Muscle of arm (tissue), 12 donors: ENCODE data around the gene CCR3. TPM values are rescaled to one million over a fixed set of nuclear protein-coding genes. Genes with fewer than 3 reads are reported as not detected.

ENCODE experiments used
- DNase-seq: peaks from one replicate; pipeline ENCODE4 v3.0.0-alpha.2; 2013
- polyA plus RNA-seq, 12 donors: library from polyadenylated mRNA; unstranded; fragments of 120-200 nt; gene quantifications; one replicate each; pipeline ENCODE4 v1.2.1, GENCODE V29; 2013; ENCODE audit not compliant: insufficient read length in 12 of 12

CCR3 gene
- polyA plus RNA-seq, 12 donors: 0.11 to 0.39 (median 0.26) TPM; not detected in 8

- DNase-seq: no peak
Measured at GRCh38 chr3:46218196-46218709, 24.0 kb upstream of the CCR3 start.

- no peak for DNase-seq
Measured at GRCh38 chr3:46221391-46221790, 20.9 kb upstream of the CCR3 start.

GRCh38 chr3:46221938-46222337 lies 20.3 kb upstream of the CCR3 start:
- no peak for DNase-seq

GRCh38 chr3:46222435-46223161 lies 19.7 kb upstream of the CCR3 start:
- DNase-seq: no peak

GRCh38 chr3:46228260-46229242 lies 13.7 kb upstream of the CCR3 start:
- no peak for DNase-seq

GRCh38 chr3:46231323-46231722 lies 10.9 kb upstream of the CCR3 start:
- DNase-seq: no peak

GRCh38 chr3:46233194-46233593 lies 9.1 kb upstream of the CCR3 start:
- no peak for DNase-seq

GRCh38 chr3:46235425-46235824 lies 6.8 kb upstream of the CCR3 start:
- no peak for DNase-seq

- no peak for DNase-seq
Measured at GRCh38 chr3:46236294-46237054, 5.8 kb upstream of the CCR3 start.

- no peak for DNase-seq
Measured at GRCh38 chr3:46238386-46238785, 3.9 kb upstream of the CCR3 start.

GRCh38 chr3:46239301-46239938 lies 2.8 kb upstream of the CCR3 start:
- DNase-seq: no peak

GRCh38 chr3:46239952-46240351 lies 2.3 kb upstream of the CCR3 start:
- DNase-seq: no peak

GRCh38 chr3:46243560-46243959 lies 1.3 kb downstream of the CCR3 start:
- no peak for DNase-seq

- no peak for DNase-seq
Measured at GRCh38 chr3:46245146-46245545, 2.9 kb downstream of the CCR3 start.

GRCh38 chr3:46252980-46253379 lies 10.7 kb downstream of the CCR3 start:
- no peak for DNase-seq

- no peak for DNase-seq
Measured at GRCh38 chr3:46258525-46258924, 16.3 kb downstream of the CCR3 start.

GRCh38 chr3:46261926-46262594 lies 19.8 kb downstream of the CCR3 start:
- no peak for DNase-seq

GRCh38 chr3:46264002-46264401 lies 21.7 kb downstream of the CCR3 start:
- no peak for DNase-seq

- no peak for DNase-seq
Measured at GRCh38 chr3:46266598-46266997, 24.3 kb downstream of the CCR3 start.

- no peak for DNase-seq
Measured at GRCh38 chr3:46269556-46269955, 27.3 kb downstream of the CCR3 start.

- no peak for DNase-seq
Measured at GRCh38 chr3:46270474-46270873, 28.2 kb downstream of the CCR3 start.
